ENCODE results near the gene EIF2AK2. TPM values are rescaled to one million over a fixed set of nuclear protein-coding genes. Genes with fewer than 3 reads are reported as not detected.
"Not testable (repeated sequence)": the region's sequence is repeated elsewhere in the genome, so short reads cannot be mapped to it uniquely, and the experiment has no call there.

Gene EIF2AK2
- total and polyA plus RNA-seq, 5 donors from 2014 or later, result 20.5 to 40.9 (median 23.2) TPM

DNA sequence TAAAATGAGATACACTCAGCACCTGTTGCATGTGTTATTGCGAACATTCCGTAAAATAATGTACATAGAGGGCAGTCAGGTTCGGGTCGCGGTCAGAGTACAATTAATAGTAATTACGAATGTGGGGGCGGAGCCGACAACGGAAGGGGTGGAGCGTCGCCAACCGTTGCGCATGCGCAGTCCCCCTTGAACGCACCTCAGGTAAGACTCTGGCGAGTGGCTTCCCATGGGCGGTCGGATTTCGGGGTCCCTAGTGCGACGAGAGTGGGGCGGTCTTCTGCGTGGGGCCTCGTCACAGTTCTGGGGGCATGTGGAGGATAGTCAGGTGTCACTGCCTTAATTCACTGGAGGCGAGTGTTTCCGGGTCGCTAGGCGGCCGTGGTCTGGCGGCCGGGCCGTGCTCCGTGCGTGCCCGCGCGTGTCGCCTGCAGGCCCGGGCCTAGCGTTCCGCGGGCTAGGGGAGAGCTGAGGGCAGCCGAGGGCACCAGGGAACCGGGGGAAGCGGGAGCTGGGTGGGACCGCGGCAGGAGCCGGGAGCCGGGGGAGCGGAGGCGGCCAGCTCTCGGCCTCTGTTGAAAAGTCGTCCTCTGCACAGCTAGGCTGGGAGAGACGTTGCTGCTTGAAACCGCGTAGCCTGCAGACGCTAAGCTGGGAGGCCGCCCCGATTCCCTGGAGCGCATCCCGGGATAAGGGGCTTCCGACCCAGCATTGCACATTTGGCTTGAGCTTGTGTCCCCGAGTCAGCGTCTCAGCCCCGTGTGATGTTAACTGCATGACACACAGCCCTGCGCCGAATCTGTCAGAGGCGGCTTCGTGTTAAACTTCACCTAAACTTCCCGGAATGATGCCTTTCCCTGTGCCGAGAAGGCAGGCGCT lies 39.8 kb upstream of the EIF2AK2 start, which contains the start of gene CEBPZOS:
Gene CEBPZOS, plus strand, starts transcription at position 177 of the 876 bp plus-strand sequence. CDS start 3,209 bp downstream, outside the sequence.
- H3K27ac ChIP-seq (ENCODE audit: insufficient read depth, low read length, poor library complexity, severe bottlenecking), result peak within 1 kb of the TSS; percentile 83
- peaks cover 26% of the 10 kb centered on the region for H3K4me1 ChIP-seq (ENCODE audit: control insufficient read depth, insufficient read depth, low read length, poor library complexity, severe bottlenecking)
- peaks cover 6% of the 10 kb centered on the region for H3K36me3 Mint-ChIP-seq
- DNase-seq, result peak; percentile 86 to 90 (median 90)
- H3K4me3 Mint-ChIP-seq, result peak within 1 kb of the TSS; percentile 92 to 99 (median 98)
- H3K4me1 Mint-ChIP-seq, result peaks cover 18 to 43% (median 28%) of the 10 kb centered on the region in 4 donors
- peak; percentile 85 to 86 for ATAC-seq (ENCODE audit: low read depth in 2 of 2)
- peaks cover 10% of the 10 kb centered on the region for H3K36me3 ChIP-seq (ENCODE audit: control insufficient read depth, insufficient read depth, low read length)
- peak within 1 kb of the TSS; percentile 93 for H3K4me3 ChIP-seq (ENCODE audit: low read depth, low read length)
- H3K9me3 ChIP-seq (ENCODE audit: control insufficient read depth in 2 of 2, low read length in 2 of 2), result no peaks in the 10 kb centered on the region
- no peaks in the 10 kb centered on the region for H3K27me3 ChIP-seq (ENCODE audit: control insufficient read depth, insufficient read depth, low read length)
- no peaks in the 10 kb centered on the region for H3K9me3 Mint-ChIP-seq
- peak within 1 kb of the TSS; percentile 97 to 100 (median 98) for H3K27ac Mint-ChIP-seq
- no peaks in the 10 kb centered on the region for H3K27me3 Mint-ChIP-seq

DNA sequence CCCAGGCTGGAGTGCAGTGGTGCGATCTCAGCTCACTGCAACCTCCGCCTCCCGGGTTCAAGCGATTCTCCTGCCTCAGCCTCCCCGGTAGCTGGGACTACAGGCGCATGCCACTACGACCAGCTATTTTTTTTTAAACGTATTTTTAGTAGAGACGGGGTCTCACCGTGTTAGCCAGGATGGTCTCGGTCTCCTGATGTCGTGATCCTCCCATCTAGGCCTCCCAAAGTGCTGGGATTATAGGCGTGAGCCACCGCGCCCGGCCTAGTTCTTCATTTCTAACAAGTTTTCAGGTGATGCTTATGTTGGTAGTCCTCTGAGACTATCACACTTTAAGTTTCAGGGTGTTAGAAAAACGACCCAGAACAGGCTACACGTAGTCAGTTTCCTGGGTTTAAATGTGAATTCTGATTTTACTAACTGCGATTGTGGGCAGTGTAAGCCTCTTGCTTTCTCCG lies 39.1 kb upstream of the EIF2AK2 start:
- DNase-seq; H3K27me3 Mint-ChIP-seq; H3K9me3 ChIP-seq (ENCODE audit: control insufficient read depth in 2 of 2, low read length in 2 of 2); H3K9me3 Mint-ChIP-seq; ATAC-seq (ENCODE audit: low read depth in 2 of 2); H3K27me3 ChIP-seq (ENCODE audit: control insufficient read depth, insufficient read depth, low read length); H3K36me3 ChIP-seq (ENCODE audit: control insufficient read depth, insufficient read depth, low read length); H3K36me3 Mint-ChIP-seq: not testable (repeated sequence)
- Mint-ChIP-seq H3K4me1 (peaks cover 12 to 39% (median 24%) of the 10 kb centered on the region in 4 donors), H3K27ac (peak overlapping the region; percentile 97 to 100 (median 98)), H3K4me3 (peak overlapping the region; percentile 92 to 99 (median 98))
- peak overlapping the region; percentile 93 for H3K4me3 ChIP-seq (ENCODE audit: low read depth, low read length)
- H3K4me1 ChIP-seq (ENCODE audit: control insufficient read depth, insufficient read depth, low read length, poor library complexity, severe bottlenecking), result peaks cover 26% of the 10 kb centered on the region
- peak overlapping the region; percentile 83 for H3K27ac ChIP-seq (ENCODE audit: insufficient read depth, low read length, poor library complexity, severe bottlenecking)

DNA sequence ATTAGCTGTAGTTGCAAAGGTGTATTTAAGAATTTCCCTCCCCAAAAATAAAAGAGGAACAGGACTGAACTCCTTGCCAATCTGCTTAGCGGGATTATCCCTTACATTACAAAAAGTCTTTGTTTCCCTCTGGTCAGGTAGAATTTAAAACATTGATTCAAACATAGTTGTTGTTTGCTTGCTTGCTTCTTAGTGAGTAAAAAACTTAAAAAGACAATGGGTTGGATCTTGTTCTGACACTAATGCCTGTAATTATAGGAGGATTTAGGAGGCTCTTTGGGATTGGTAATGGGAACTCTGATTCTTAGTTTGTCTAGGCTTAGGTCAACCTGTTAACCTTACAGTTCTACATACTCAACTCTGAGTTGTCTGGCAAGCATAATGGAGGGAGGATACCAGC lies 35.8 kb upstream of the EIF2AK2 start:
- Mint-ChIP-seq H3K4me1 (peaks cover 4 to 14% (median 8%) of the 10 kb centered on the region in 4 donors), H3K36me3 (no peaks in the 10 kb centered on the region), H3K4me3 (peak overlapping the region in 1 of 4 donors; percentile 34), H3K27me3 (peaks cover 4% of the 10 kb centered on the region), H3K27ac (no peak overlapping the region), H3K9me3 (no peaks in the 10 kb centered on the region)
- ATAC-seq (ENCODE audit: low read depth in 2 of 2) (no peak), DNase-seq (no peak)
- H3K36me3 ChIP-seq (ENCODE audit: control insufficient read depth, insufficient read depth, low read length), result no peaks in the 10 kb centered on the region
- no peaks in the 10 kb centered on the region for H3K9me3 ChIP-seq (ENCODE audit: control insufficient read depth in 2 of 2, low read length in 2 of 2)
- H3K4me3 ChIP-seq (ENCODE audit: low read depth, low read length), result no peak overlapping the region
- H3K27me3 ChIP-seq (ENCODE audit: control insufficient read depth, insufficient read depth, low read length), result peaks cover 2% of the 10 kb centered on the region
- peaks cover 14% of the 10 kb centered on the region for H3K4me1 ChIP-seq (ENCODE audit: control insufficient read depth, insufficient read depth, low read length, poor library complexity, severe bottlenecking)
- H3K27ac ChIP-seq (ENCODE audit: insufficient read depth, low read length, poor library complexity, severe bottlenecking), result no peak overlapping the region

DNA sequence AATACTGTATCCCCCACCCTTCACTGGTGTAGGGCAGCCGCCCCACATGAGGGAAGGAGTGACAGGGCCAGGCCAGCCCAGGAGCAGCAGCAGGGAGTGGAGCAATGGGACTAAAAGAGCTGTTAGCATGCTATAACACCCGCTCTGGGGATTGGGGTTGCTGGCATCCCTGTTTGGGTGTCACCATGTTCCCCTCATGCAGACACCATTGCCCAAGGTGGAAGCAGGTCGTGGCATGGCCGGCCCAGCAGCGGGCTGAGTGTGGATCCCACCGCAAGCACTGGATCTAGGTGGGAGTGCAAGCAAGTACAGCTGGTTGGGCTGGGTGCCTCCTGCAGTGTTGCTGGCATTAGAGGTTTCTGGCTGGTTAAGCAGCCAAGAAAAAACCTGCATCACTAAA lies 35.0 kb upstream of the EIF2AK2 start:
- Histone ChIP-seq H3K36me3 (ENCODE audit: control insufficient read depth, insufficient read depth, low read length) (no peaks in the 10 kb centered on the region), H3K4me1 (ENCODE audit: control insufficient read depth, insufficient read depth, low read length, poor library complexity, severe bottlenecking) (peaks cover 6% of the 10 kb centered on the region), H3K9me3 (ENCODE audit: control insufficient read depth in 2 of 2, low read length in 2 of 2) (no peaks in the 10 kb centered on the region), H3K27me3 (ENCODE audit: control insufficient read depth, insufficient read depth, low read length) (peaks cover 2% of the 10 kb centered on the region), H3K27ac (ENCODE audit: insufficient read depth, low read length, poor library complexity, severe bottlenecking) (no peak overlapping the region), H3K4me3 (ENCODE audit: low read depth, low read length) (no peak overlapping the region)
- Mint-ChIP-seq H3K4me1 (peaks cover 0 to 7% (median 5%) of the 10 kb centered on the region in 4 donors), H3K27me3 (peaks cover 9% of the 10 kb centered on the region), H3K4me3 (peak overlapping the region in 2 of 4 donors; percentile 10 to 34), H3K9me3 (no peaks in the 10 kb centered on the region), H3K27ac (no peak overlapping the region), H3K36me3 (no peaks in the 10 kb centered on the region)
- DNase-seq, result no peak
- no peak for ATAC-seq (ENCODE audit: low read depth in 2 of 2)

DNA sequence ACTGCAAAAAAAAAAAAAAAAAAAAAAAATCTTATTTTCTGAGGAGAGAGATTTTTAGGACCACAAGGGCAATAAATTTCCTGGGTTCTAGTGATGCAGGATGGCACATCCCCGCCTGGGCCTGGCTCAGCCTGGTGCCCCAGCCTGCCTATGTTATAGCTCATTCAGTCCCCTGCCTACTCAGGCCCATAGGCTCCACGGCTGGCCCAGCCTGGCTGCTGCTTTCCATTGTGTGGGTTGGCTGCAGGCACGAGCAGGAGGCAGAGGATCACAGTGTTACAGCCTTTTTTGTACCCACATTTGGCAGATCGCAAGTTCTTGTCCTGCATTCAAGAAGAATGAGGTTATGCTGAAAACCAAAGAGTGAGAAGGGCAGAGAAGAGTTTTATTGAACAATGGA lies 34.5 kb upstream of the EIF2AK2 start:
- ATAC-seq (ENCODE audit: low read depth in 2 of 2), result no peak
- Mint-ChIP-seq H3K4me3 (no peak overlapping the region), H3K36me3 (no peaks in the 10 kb centered on the region), H3K27ac (no peak overlapping the region), H3K27me3 (peaks cover 10% of the 10 kb centered on the region), H3K4me1 (peaks cover 0 to 3% (median 2%) of the 10 kb centered on the region in 4 donors), H3K9me3 (no peaks in the 10 kb centered on the region)
- no peak for DNase-seq
- H3K27me3 ChIP-seq (ENCODE audit: control insufficient read depth, insufficient read depth, low read length), result peaks cover 4% of the 10 kb centered on the region
- H3K4me3 ChIP-seq (ENCODE audit: low read depth, low read length), result no peak overlapping the region
- no peaks in the 10 kb centered on the region for H3K36me3 ChIP-seq (ENCODE audit: control insufficient read depth, insufficient read depth, low read length)
- H3K4me1 ChIP-seq (ENCODE audit: control insufficient read depth, insufficient read depth, low read length, poor library complexity, severe bottlenecking), result peaks cover 5% of the 10 kb centered on the region
- H3K9me3 ChIP-seq (ENCODE audit: control insufficient read depth in 2 of 2, low read length in 2 of 2), result no peaks in the 10 kb centered on the region
- no peak overlapping the region for H3K27ac ChIP-seq (ENCODE audit: insufficient read depth, low read length, poor library complexity, severe bottlenecking)

DNA sequence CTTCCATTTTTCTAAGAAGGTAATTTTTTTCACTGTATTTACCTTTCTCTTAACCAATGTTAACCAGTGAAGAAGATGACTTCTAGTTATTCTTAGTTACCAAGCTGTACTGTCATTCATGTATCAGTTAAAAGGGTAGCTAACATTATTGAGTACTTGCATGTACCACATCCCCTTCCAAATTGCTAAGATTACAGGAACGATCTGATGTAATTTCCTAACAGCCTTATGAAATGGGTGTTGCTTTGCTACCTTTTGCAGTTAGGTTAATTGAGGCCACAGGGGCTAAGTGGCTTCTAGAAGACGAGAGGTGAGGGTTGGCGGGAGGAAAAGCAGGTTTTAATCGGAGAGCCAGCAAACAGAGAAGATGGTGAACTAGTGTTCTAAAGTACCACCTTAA lies 33.5 kb upstream of the EIF2AK2 start:
- Mint-ChIP-seq H3K36me3 (no peaks in the 10 kb centered on the region), H3K9me3 (no peaks in the 10 kb centered on the region), H3K27ac (no peak overlapping the region), H3K4me3 (peak overlapping the region in 1 of 4 donors; percentile 3), H3K27me3 (peaks cover 20% of the 10 kb centered on the region), H3K4me1 (no peaks in the 10 kb centered on the region)
- Histone ChIP-seq H3K27ac (ENCODE audit: insufficient read depth, low read length, poor library complexity, severe bottlenecking) (no peak overlapping the region), H3K27me3 (ENCODE audit: control insufficient read depth, insufficient read depth, low read length) (peaks cover 10% of the 10 kb centered on the region), H3K36me3 (ENCODE audit: control insufficient read depth, insufficient read depth, low read length) (no peaks in the 10 kb centered on the region), H3K4me1 (ENCODE audit: control insufficient read depth, insufficient read depth, low read length, poor library complexity, severe bottlenecking) (no peaks in the 10 kb centered on the region), H3K9me3 (ENCODE audit: control insufficient read depth in 2 of 2, low read length in 2 of 2) (no peaks in the 10 kb centered on the region), H3K4me3 (ENCODE audit: low read depth, low read length) (no peak overlapping the region)
- no peak for DNase-seq
- no peak for ATAC-seq (ENCODE audit: low read depth in 2 of 2)

DNA sequence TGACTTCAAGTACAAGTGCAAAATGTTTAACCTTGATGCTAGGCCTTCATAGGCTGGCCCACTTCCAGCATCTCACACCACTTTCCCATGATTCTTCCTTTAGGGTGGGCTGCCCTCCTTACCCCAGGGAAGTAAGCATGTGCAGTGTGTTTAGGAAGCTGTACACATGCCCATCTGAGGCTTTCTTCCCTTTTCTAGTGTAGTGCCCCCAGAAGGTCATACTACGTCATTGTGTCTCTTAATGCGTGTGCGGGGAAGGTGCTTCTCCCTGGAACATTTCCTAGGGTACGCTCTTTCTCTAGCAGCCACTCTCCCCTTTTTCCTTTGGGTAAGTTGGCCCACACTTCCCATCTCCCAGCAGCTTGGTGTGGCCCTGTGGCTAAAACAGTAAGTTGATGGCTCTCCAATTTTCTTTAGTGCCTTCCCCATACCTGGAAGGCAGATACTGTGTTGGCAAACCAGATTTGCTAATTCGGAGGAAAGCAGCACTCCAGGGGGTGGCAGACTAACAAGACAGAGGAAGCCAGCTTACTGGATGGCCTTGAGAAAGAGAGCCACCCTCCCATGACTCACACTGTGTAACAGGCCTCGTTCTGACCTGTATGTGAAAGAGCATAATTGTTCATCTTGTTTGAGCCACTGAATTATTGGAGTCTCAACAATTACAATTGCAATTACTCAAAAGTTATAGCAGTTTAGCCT lies 32.8 kb upstream of the EIF2AK2 start:
- no peak overlapping the region for H3K4me3 Mint-ChIP-seq
- H3K36me3 ChIP-seq (ENCODE audit: control insufficient read depth, insufficient read depth, low read length), result no peaks in the 10 kb centered on the region
- H3K36me3 Mint-ChIP-seq, result no peaks in the 10 kb centered on the region
- H3K27me3 ChIP-seq (ENCODE audit: control insufficient read depth, insufficient read depth, low read length), result peaks cover 13% of the 10 kb centered on the region
- H3K27me3 Mint-ChIP-seq, result peaks cover 23% of the 10 kb centered on the region
- no peaks in the 10 kb centered on the region for H3K9me3 Mint-ChIP-seq
- H3K4me1 Mint-ChIP-seq, result no peaks in the 10 kb centered on the region
- no peak overlapping the region for H3K27ac ChIP-seq (ENCODE audit: insufficient read depth, low read length, poor library complexity, severe bottlenecking)
- H3K27ac Mint-ChIP-seq, result peak overlapping the region in 1 of 3 donors; percentile 12
- no peak for ATAC-seq (ENCODE audit: low read depth in 2 of 2)
- no peak for DNase-seq
- no peaks in the 10 kb centered on the region for H3K9me3 ChIP-seq (ENCODE audit: control insufficient read depth in 2 of 2, low read length in 2 of 2)
- no peaks in the 10 kb centered on the region for H3K4me1 ChIP-seq (ENCODE audit: control insufficient read depth, insufficient read depth, low read length, poor library complexity, severe bottlenecking)
- H3K4me3 ChIP-seq (ENCODE audit: low read depth, low read length), result no peak overlapping the region

Data from CD4-positive, CD25-positive, alpha-beta regulatory T cell (primary cell).